Fibroblast of lung (primary cell): Measurements from ENCODE around the gene CFAP57.

Experiments
- CTCF ChIP-seq, 2 donors: IDR thresholded peaks in 1 of 2; conservative IDR thresholded peaks in 1 of 2; 1 replicate in 1 of 2; 2 replicates in 1 of 2; pipeline ENCODE4 v1.5.1; 2011 to 2012; ENCODE audit warnings: low read length in 2 of 2, control low read depth in 1 of 2, inconsistent platforms in 1 of 2, low read depth in 1 of 2, mild to moderate bottlenecking in 1 of 2
- EZH2 ChIP-seq: IDR thresholded peaks from 2 replicates; pipeline ENCODE4 v1.5.1; 2012; ENCODE audit warnings: low read length, control low read depth, mild to moderate bottlenecking; ENCODE audit errors: missing control alignments

- TF ChIP-seq CTCF (conservative IDR thresholded peaks at IDR 0.05 in 1 of 2, IDR thresholded peaks at IDR 0.05 in 1 of 2; ENCODE audit: low read depth in 1 of 2, low read length in 2 of 2) (no peak), EZH2 (no peak)
Measured at GRCh38 chr1:43288785-43289706, 116.9 kb downstream of the CFAP57 start.
